GM12865 (cell line): Measurements from ENCODE around the gene BAAT.

Source experiments
- DNase-seq: peaks from one replicate; pipeline ENCODE4 v3.0.0; 2010; ENCODE audit warnings: low read depth
- H3K4me3 ChIP-seq: 2 replicates; pipeline ENCODE4 v1.5.1; 2011; ENCODE audit warnings: mild to moderate bottlenecking, low read depth, low read length, control low read depth
- CTCF ChIP-seq: IDR thresholded peaks from 2 replicates; pipeline ENCODE4 v1.5.1; 2011; ENCODE audit warnings: low read length, control low read depth, low read depth, inconsistent platforms; ENCODE audit not compliant: insufficient read depth; ENCODE audit errors: missing control alignments

BAAT gene

GRCh38 chr9:101387871-101388506 is 3.2 kb upstream of the BAAT start:
- peak; percentile 48 for TF ChIP-seq CTCF
- no peak overlapping the region for H3K4me3 ChIP-seq
- peak; percentile 28 for DNase-seq

- no peak overlapping the region for H3K4me3 ChIP-seq
- no peak for DNase-seq
- TF ChIP-seq CTCF: no peak
Measured at GRCh38 chr9:101383361-101383760, 1.4 kb downstream of the BAAT start.

- DNase-seq: no peak
- TF ChIP-seq CTCF: no peak
Measured at GRCh38 chr9:101381833-101382342, 2.9 kb downstream of the BAAT start.

GRCh38 chr9:101381118-101381517 is 3.7 kb downstream of the BAAT start:
- no peak for DNase-seq
- TF ChIP-seq CTCF: no peak
- no peak overlapping the region for H3K4me3 ChIP-seq

More at GRCh38 chr9:101381833-101382342, 2.9 kb downstream of the BAAT start:
- H3K4me3 ChIP-seq: no peak overlapping the region

GRCh38 chr9:101380295-101380694 is 4.5 kb downstream of the BAAT start:
- no peak for TF ChIP-seq CTCF
- no peak overlapping the region for H3K4me3 ChIP-seq
- no peak for DNase-seq

- TF ChIP-seq CTCF: no peak
- DNase-seq: no peak
- H3K4me3 ChIP-seq: no peak overlapping the region
Measured at GRCh38 chr9:101376111-101376848, 8.5 kb downstream of the BAAT start.

- no peak overlapping the region for H3K4me3 ChIP-seq
- TF ChIP-seq CTCF: no peak
- no peak for DNase-seq
Measured at GRCh38 chr9:101375546-101375945, 9.3 kb downstream of the BAAT start.
